Measurements from ENCODE around the gene SCG3.
"Not testable (repeated sequence)": the region's sequence is repeated elsewhere in the genome, so short reads cannot be mapped to it uniquely, and the experiment has no call there.

SCG3 gene

DNA sequence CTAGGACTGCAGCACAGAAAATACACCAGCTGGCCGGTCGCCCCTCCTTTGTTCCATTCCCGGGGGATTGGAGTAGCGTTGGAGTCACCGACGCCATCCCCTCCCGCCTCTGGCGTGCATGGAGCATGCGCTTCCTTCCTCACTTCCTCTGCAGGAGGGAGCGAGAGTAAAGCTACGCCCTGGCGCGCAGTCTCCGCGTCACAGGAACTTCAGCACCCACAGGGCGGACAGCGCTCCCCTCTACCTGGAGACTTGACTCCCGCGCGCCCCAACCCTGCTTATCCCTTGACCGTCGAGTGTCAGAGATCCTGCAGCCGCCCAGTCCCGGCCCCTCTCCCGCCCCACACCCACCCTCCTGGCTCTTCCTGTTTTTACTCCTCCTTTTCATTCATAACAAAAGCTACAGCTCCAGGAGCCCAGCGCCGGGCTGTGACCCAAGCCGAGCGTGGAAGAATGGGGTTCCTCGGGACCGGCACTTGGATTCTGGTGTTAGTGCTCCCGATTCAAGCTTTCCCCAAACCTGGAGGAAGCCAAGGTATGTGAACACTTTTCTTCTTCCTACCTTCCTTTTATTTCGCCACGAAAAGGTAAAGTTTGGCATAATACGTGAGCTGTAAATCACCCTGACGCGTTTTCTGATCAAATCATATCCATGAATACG, at the start of gene SCG3:
Gene SCG3, plus strand, starts transcription at position 201 of the 661 bp plus-strand sequence. Its CDS starts 253 bp downstream, at position 454.
- peak within 1 kb of the TSS; percentile 77 for H3K27ac ChIP-seq

DNA sequence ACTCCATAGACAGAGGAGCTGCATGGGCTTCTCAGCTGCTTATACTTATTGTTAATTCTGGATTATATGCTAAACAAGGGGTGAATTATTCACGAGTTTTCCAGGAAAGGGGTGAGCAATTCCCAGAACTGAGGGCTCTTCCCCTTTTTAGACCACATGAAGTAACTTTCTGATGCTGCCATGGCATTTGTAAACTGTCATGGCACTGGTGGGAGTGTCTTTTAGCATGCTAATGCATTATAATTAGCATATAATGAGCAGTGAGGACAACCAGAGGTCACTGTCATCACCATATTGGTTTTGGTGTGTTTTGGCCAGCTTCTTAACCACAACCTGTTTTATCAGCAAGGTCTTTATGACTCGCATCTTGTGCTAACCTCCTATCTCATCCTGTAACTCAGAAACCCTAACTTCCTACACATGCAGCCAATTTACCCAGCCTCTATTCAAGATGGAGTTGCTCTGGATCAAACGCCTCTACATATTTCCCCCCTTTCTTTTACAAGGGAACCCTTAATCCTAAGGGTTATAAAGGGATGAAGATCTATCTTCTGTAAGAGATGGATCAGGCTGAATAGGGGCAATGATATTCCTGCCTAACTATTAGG, 46.6 kb upstream of the SCG3 start:
- Histone ChIP-seq H3K4me3 (ENCODE audit: low read depth, low read length) (no peak overlapping the region), H3K9me3 (ENCODE audit: severe bottlenecking) (no peaks in the 10 kb centered on the region), H3K27me3 (ENCODE audit: insufficient read depth, low read depth, severe bottlenecking) (no peaks in the 10 kb centered on the region), H3K36me3 (no peaks in the 10 kb centered on the region), H3K27ac (no peak overlapping the region)
- TF ChIP-seq, protein P1, sequence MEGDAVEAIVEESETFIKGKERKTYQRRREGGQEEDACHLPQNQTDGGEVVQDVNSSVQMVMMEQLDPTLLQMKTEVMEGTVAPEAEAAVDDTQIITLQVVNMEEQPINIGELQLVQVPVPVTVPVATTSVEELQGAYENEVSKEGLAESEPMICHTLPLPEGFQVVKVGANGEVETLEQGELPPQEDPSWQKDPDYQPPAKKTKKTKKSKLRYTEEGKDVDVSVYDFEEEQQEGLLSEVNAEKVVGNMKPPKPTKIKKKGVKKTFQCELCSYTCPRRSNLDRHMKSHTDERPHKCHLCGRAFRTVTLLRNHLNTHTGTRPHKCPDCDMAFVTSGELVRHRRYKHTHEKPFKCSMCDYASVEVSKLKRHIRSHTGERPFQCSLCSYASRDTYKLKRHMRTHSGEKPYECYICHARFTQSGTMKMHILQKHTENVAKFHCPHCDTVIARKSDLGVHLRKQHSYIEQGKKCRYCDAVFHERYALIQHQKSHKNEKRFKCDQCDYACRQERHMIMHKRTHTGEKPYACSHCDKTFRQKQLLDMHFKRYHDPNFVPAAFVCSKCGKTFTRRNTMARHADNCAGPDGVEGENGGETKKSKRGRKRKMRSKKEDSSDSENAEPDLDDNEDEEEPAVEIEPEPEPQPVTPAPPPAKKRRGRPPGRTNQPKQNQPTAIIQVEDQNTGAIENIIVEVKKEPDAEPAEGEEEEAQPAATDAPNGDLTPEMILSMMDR (IDR thresholded peaks at IDR 0.05; ENCODE audit: low read depth, low read length), result no peak
- no peak for DNase-seq

More for the DNA sequence above, at the start of gene SCG3:
- DNase-seq, result peak; percentile 93
- H3K9me3 ChIP-seq (ENCODE audit: severe bottlenecking), result no peaks in the 10 kb centered on the region
- no peaks in the 10 kb centered on the region for H3K27me3 ChIP-seq (ENCODE audit: insufficient read depth, low read depth, severe bottlenecking)
- peak within 1 kb of the TSS; percentile 99 for H3K4me3 ChIP-seq (ENCODE audit: low read depth, low read length)
- H3K36me3 ChIP-seq, result peaks cover 23% of the 10 kb centered on the region
- TF ChIP-seq, protein P1 (IDR thresholded peaks at IDR 0.05; ENCODE audit: low read depth, low read length), result no peak

DNA sequence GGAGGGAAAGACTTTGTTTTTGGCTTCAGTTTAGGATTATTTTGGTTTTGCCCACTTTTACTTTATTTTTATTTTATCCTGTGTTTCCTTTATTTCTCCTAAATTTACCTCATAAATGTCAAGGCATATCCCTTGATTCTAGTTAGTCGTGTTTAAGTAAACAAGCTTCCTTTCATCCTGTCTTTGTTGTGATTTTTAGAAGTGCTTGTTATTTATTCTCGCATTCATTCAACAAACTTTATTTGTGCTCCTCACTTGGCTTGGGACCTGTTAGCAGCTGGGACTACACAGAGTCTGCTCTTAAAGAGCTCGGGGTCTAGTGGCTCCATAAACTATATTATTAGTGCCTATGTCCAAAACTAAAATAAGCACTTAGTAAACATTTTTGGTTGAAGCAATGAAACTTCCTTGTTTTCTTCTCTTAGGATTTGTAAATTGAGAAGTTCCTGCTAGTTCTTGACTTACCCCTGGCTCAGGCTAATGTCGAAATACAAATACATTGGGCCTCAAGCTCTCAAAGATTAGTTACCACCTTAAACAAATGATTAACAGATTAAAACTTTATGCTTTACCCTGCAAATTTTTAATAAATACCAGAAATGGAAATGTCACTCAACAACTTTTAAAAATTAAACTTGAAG, 39.7 kb upstream of the SCG3 start:
- H3K27me3 ChIP-seq (ENCODE audit: insufficient read depth, low read depth, severe bottlenecking), result no peaks in the 10 kb centered on the region
- no peak overlapping the region for H3K27ac ChIP-seq
- no peak overlapping the region for H3K4me3 ChIP-seq (ENCODE audit: low read depth, low read length)
- no peaks in the 10 kb centered on the region for H3K36me3 ChIP-seq
- H3K9me3 ChIP-seq (ENCODE audit: severe bottlenecking), result no peaks in the 10 kb centered on the region
- TF ChIP-seq, protein P1 (IDR thresholded peaks at IDR 0.05; ENCODE audit: low read depth, low read length), result no peak
- no peak for DNase-seq

DNA sequence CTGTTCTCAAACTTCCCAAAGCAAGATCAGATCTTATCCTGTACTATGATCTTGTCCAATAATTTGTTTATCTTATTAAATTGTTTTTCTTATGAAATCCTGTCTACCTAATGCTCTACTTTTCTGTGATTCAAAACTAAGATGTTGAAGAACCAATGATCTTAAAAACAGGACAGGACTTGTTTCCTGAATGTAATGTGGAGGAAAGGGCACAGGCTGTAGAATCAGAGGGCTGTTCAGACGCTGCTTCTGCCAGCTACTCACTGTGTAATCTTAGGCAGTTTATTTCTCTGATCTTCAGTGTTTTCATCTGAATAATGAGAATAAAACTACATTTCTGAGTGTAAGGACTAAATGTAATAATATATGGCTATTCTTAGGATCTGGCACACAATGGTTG, 38.6 kb upstream of the SCG3 start:
- no peak overlapping the region for H3K27ac ChIP-seq
- H3K36me3 ChIP-seq, result no peaks in the 10 kb centered on the region
- no peaks in the 10 kb centered on the region for H3K9me3 ChIP-seq (ENCODE audit: severe bottlenecking)
- no peaks in the 10 kb centered on the region for H3K27me3 ChIP-seq (ENCODE audit: insufficient read depth, low read depth, severe bottlenecking)
- no peak overlapping the region for H3K4me3 ChIP-seq (ENCODE audit: low read depth, low read length)
- TF ChIP-seq, protein P1 (IDR thresholded peaks at IDR 0.05; ENCODE audit: low read depth, low read length), result no peak
- DNase-seq, result no peak

DNA sequence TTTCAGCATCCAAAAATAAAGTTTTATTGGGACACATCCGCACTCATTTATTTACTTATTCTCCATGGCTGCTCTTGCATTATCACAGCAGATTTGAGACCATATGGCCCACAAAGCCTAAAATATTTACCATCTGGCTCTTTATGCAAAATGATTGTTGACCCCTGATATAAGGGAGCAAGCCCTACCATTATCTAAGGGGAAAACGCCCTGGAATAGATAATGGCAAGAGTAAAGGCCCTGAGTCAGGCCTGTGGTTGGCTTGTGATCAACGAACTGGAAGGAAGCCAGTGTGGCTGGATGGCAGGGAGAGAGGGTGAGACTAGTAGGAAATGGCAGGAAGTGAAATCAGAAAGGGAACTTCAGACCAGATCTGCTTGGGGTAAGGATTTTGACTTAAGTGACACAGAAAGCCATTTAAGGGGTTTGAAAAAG, 34.2 kb upstream of the SCG3 start:
- Histone ChIP-seq H3K4me3 (ENCODE audit: low read depth, low read length) (no peak overlapping the region), H3K27me3 (ENCODE audit: insufficient read depth, low read depth, severe bottlenecking) (no peaks in the 10 kb centered on the region), H3K9me3 (ENCODE audit: severe bottlenecking) (no peaks in the 10 kb centered on the region), H3K27ac (no peak overlapping the region), H3K36me3 (no peaks in the 10 kb centered on the region)
- TF ChIP-seq, protein P1 (IDR thresholded peaks at IDR 0.05; ENCODE audit: low read depth, low read length), result no peak
- no peak for DNase-seq

DNA sequence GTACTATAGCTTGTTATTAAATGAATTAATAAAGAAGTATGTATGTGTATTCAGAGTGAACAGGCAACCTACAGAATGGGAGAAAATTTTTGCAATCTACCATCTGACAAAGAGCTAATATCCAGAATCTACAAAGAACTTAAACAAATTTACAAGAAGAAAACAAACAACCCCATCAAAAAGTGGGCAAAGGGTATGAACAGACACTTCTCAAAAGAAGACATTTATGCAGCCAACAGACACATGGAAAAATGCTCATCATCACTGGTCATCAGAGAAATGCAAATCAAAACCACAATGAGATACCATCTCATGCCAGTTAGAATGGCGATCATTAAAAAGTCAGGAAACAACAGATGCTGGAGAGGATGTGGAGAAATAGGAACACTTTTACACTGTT, 33.2 kb upstream of the SCG3 start:
- not testable (repeated sequence) for H3K36me3 ChIP-seq; H3K4me3 ChIP-seq (ENCODE audit: low read depth, low read length); H3K9me3 ChIP-seq (ENCODE audit: severe bottlenecking); H3K27me3 ChIP-seq (ENCODE audit: insufficient read depth, low read depth, severe bottlenecking); DNase-seq; H3K27ac ChIP-seq

DNA sequence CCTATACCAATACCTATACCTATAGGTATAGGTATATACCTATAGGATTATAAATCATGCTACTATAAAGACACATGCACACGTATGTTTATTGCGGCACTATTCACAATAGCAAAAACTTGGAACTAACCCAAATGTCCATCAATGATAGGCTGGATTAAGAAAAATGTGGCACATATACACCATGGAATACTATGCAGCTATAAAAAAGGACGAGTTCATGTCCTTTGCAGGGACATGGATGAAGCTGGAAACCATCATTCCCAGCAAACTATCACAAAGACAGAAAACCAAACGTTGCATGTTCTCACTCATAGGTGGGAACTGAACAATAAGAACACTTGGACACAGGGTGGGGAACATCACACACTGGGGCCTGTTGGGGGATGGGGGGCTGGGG, 32.7 kb upstream of the SCG3 start:
- H3K27ac ChIP-seq; DNase-seq; H3K9me3 ChIP-seq (ENCODE audit: severe bottlenecking); H3K4me3 ChIP-seq (ENCODE audit: low read depth, low read length); H3K36me3 ChIP-seq; H3K27me3 ChIP-seq (ENCODE audit: insufficient read depth, low read depth, severe bottlenecking): not testable (repeated sequence)
